Measurements from ENCODE around the gene CCDC70. TPM values are rescaled to one million over a fixed set of nuclear protein-coding genes. Genes with fewer than 3 reads are reported as not detected.

The CCDC70 gene
- total RNA-seq, 1 donor from 2014 or later = not detected

- Mint-ChIP-seq H3K36me3 (ENCODE audit: low read depth, unreplicated experiment) (no peaks in the 10 kb centered on the region), H3K4me3 (ENCODE audit: unreplicated experiment) (no peak overlapping the region), H3K27me3 (ENCODE audit: low read depth, unreplicated experiment) (no peaks in the 10 kb centered on the region), H3K27ac (ENCODE audit: unreplicated experiment) (no peak overlapping the region), H3K9me3 (ENCODE audit: unreplicated experiment) (no peaks in the 10 kb centered on the region), H3K4me1 (ENCODE audit: low read depth, unreplicated experiment) (peaks cover 9% of the 10 kb centered on the region)
- Histone ChIP-seq H3K36me3 (ENCODE audit: insufficient read depth, low read length) (no peaks in the 10 kb centered on the region), H3K4me3 (ENCODE audit: insufficient read depth, low read depth, low read length) (no peak overlapping the region), H4K20me1 (ENCODE audit: insufficient read depth, low read length) (no peaks in the 10 kb centered on the region), H2AFZ (ENCODE audit: low read depth, low read length) (no peak overlapping the region), H3K27me3 (ENCODE audit: insufficient read depth, low read length) (peaks cover 17% of the 10 kb centered on the region), H3K9ac (ENCODE audit: low read length) (no peak overlapping the region), H3K4me1 (ENCODE audit: insufficient read depth, low read length) (peaks cover 9% of the 10 kb centered on the region), H3K9me3 (ENCODE audit: insufficient read depth, low read depth, low read length) (no peaks in the 10 kb centered on the region), H3K27ac (ENCODE audit: low read depth, low read length) (no peak overlapping the region), H3K79me2 (ENCODE audit: insufficient read depth, low read length) (no peaks in the 10 kb centered on the region), H3K4me2 (ENCODE audit: low read length) (no peak overlapping the region)
- FAIRE-seq (no peak), DNase-seq (ENCODE audit: low read depth) (no peak)
- TF ChIP-seq EZH2 (IDR thresholded peaks at IDR 0.05; ENCODE audit: insufficient read depth, low read length) (no peak), CTCF (IDR thresholded peaks at IDR 0.05; ENCODE audit: insufficient read depth, low read depth, low read length) (no peak)
Observed at GRCh38 chr13:51843529-51843928, 18.2 kb upstream of the CCDC70 start.

GRCh38 chr13:51844862-51845573 lies 16.8 kb upstream of the CCDC70 start, which contains the start of gene TMEM272:
TMEM272 (minus strand) TSS chr13:51845177; CDS start chr13:51838530, 6,647 bp downstream.
- TF ChIP-seq EZH2 (IDR thresholded peaks at IDR 0.05; ENCODE audit: insufficient read depth, low read length) = no peak
- TF ChIP-seq CTCF (IDR thresholded peaks at IDR 0.05; ENCODE audit: insufficient read depth, low read depth, low read length) = peak; percentile 64

More at GRCh38 chr13:51844862-51845573, 16.8 kb upstream of the CCDC70 start, which contains the start of gene TMEM272:
- FAIRE-seq (no peak), DNase-seq (ENCODE audit: low read depth) (no peak)
- peaks cover 19% of the 10 kb centered on the region for H3K4me1 ChIP-seq (ENCODE audit: insufficient read depth, low read length)
- no peak within 1 kb of the TSS for H3K9ac ChIP-seq (ENCODE audit: low read length)
- Mint-ChIP-seq H3K27ac (ENCODE audit: unreplicated experiment) (peak within 1 kb of the TSS; percentile 75), H3K36me3 (ENCODE audit: low read depth, unreplicated experiment) (no peaks in the 10 kb centered on the region), H3K27me3 (ENCODE audit: low read depth, unreplicated experiment) (no peaks in the 10 kb centered on the region), H3K9me3 (ENCODE audit: unreplicated experiment) (no peaks in the 10 kb centered on the region), H3K4me1 (ENCODE audit: low read depth, unreplicated experiment) (peaks cover 15% of the 10 kb centered on the region), H3K4me3 (ENCODE audit: unreplicated experiment) (no peak within 1 kb of the TSS)
- no peaks in the 10 kb centered on the region for H4K20me1 ChIP-seq (ENCODE audit: insufficient read depth, low read length)
- H3K79me2 ChIP-seq (ENCODE audit: insufficient read depth, low read length) = no peaks in the 10 kb centered on the region
- H3K4me2 ChIP-seq (ENCODE audit: low read length) = peak within 1 kb of the TSS; percentile 69
- H3K27ac ChIP-seq (ENCODE audit: low read depth, low read length) = no peak within 1 kb of the TSS
- no peak within 1 kb of the TSS for H3K4me3 ChIP-seq (ENCODE audit: insufficient read depth, low read depth, low read length)
- H3K27me3 ChIP-seq (ENCODE audit: insufficient read depth, low read length) = peaks cover 17% of the 10 kb centered on the region
- no peaks in the 10 kb centered on the region for H3K36me3 ChIP-seq (ENCODE audit: insufficient read depth, low read length)
- H2AFZ ChIP-seq (ENCODE audit: low read depth, low read length) = peak within 1 kb of the TSS; percentile 91
- no peaks in the 10 kb centered on the region for H3K9me3 ChIP-seq (ENCODE audit: insufficient read depth, low read depth, low read length)

Data from astrocyte (in vitro differentiated cells and primary cell).